ENCODE results near the gene NFE2L2. TPM values are rescaled to one million over a fixed set of nuclear protein-coding genes. Genes with fewer than 3 reads are reported as not detected.

NFE2L2 gene
- total RNA-seq, 4 donors from 2014 or later = 147 to 315 (median 189) TPM

GRCh38 chr2:177262958-177263450 lies 1.5 kb downstream of the NFE2L2 start:
- WGBS, 2 donors = 0% methylated on average over 6 of the region's 6 CpGs
- peaks cover 25 to 68% (median 37%) of the 10 kb centered on the region in 3 donors for H3K4me1 ChIP-seq

GRCh38 chr2:177262092-177262491 lies 2.4 kb downstream of the NFE2L2 start:
- intact Hi-C loops (cut with DNase I) = loop anchor here (5.0 to 10.0 kb wide), 2 partner anchors 65 to 97 kb away; no protein-coding TSS in a partner anchor
- no peak for TF ChIP-seq POLR2A (IDR thresholded peaks at IDR 0.05)
- TF ChIP-seq, protein P1, sequence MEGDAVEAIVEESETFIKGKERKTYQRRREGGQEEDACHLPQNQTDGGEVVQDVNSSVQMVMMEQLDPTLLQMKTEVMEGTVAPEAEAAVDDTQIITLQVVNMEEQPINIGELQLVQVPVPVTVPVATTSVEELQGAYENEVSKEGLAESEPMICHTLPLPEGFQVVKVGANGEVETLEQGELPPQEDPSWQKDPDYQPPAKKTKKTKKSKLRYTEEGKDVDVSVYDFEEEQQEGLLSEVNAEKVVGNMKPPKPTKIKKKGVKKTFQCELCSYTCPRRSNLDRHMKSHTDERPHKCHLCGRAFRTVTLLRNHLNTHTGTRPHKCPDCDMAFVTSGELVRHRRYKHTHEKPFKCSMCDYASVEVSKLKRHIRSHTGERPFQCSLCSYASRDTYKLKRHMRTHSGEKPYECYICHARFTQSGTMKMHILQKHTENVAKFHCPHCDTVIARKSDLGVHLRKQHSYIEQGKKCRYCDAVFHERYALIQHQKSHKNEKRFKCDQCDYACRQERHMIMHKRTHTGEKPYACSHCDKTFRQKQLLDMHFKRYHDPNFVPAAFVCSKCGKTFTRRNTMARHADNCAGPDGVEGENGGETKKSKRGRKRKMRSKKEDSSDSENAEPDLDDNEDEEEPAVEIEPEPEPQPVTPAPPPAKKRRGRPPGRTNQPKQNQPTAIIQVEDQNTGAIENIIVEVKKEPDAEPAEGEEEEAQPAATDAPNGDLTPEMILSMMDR (IDR thresholded peaks at IDR 0.05) = no peak
- Histone ChIP-seq H3K27me3 (no peaks in the 10 kb centered on the region), H3K9me3 (no peaks in the 10 kb centered on the region), H3K27ac (peak overlapping the region; percentile 98 to 100 (median 99)), H3K4me3 (peak overlapping the region; percentile 71 to 99 (median 80)), H3K4me1 (peaks cover 30 to 68% (median 39%) of the 10 kb centered on the region in 3 donors), H3K36me3 (no peaks in the 10 kb centered on the region)
- no peak for DNase-seq
- 6 to 9% methylated on average over 2 of the region's 2 CpGs for WGBS, 2 donors

More at GRCh38 chr2:177262958-177263450, 1.5 kb downstream of the NFE2L2 start:
- Histone ChIP-seq H3K36me3 (no peaks in the 10 kb centered on the region), H3K27ac (peak overlapping the region; percentile 98 to 100 (median 99)), H3K27me3 (no peaks in the 10 kb centered on the region), H3K4me3 (peak overlapping the region; percentile 71 to 99 (median 80)), H3K9me3 (no peaks in the 10 kb centered on the region)
- intact Hi-C loops (cut with DNase I) = loop anchor here (5.0 to 10.0 kb wide), 2 partner anchors 64 to 98 kb away; no protein-coding TSS in a partner anchor
- TF ChIP-seq, protein P1 (IDR thresholded peaks at IDR 0.05) = no peak
- no peak for TF ChIP-seq POLR2A (IDR thresholded peaks at IDR 0.05)
- no peak for DNase-seq

DNA sequence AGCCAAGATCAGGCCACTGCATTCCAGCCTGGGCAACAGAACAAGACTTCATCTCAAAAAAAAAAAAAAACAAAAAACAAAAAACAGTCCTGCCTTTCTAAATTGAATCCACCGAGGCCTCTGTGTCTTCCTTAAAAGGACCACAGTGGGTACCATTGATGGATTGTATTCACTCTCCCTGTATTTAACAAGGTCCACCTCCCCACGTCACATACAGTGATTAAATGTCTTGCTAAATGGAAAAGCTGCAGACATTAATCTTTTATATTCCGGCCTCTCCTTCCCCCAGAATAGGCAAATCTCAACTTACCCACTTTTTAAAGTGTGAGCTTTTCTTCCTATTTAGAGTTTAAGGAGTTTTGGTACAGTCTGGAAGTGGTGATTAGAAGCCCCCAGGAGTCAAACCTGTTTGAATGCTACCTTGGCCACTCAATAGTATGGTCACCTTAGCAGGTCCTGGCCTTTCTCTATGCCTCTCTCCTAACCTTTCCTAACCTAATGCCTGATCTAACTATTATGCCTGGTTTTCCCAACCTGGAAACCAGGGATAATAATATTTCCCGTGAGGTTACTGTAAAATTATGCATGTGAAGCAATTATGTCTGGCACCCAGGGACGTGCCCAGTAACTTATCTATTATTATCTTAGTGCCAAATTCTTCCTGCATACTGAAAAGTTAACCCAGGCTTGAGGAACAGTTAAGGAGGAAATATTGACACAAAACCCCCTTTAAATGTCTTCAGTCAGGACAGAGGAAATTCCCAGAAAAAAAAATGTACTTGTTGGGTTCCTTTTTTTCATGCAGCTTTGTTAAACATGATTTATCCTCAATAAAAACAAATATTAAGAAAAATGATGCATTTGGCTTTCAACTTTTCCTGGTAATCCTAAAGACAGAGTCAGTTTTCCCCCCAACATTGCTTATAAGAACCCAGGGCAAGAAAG lies 3.1 kb downstream of the NFE2L2 start:
- no peak for TF ChIP-seq POLR2A (IDR thresholded peaks at IDR 0.05)
- TF ChIP-seq, protein P1 (IDR thresholded peaks at IDR 0.05) = no peak
- intact Hi-C loops (cut with DNase I) = loop anchor here (5.0 to 10.0 kb wide), 2 partner anchors 66 to 97 kb away; no protein-coding TSS in a partner anchor
- WGBS, 2 donors = 8 to 18% methylated on average over 5 of the region's 5 CpGs
- Histone ChIP-seq H3K4me3 (peak overlapping the region; percentile 71 to 99 (median 80)), H3K9me3 (no peaks in the 10 kb centered on the region), H3K27me3 (no peaks in the 10 kb centered on the region), H3K36me3 (no peaks in the 10 kb centered on the region), H3K27ac (peak overlapping the region; percentile 98 to 100 (median 99)), H3K4me1 (peaks cover 37 to 68% (median 40%) of the 10 kb centered on the region in 3 donors)
- DNase-seq = no peak

DNA sequence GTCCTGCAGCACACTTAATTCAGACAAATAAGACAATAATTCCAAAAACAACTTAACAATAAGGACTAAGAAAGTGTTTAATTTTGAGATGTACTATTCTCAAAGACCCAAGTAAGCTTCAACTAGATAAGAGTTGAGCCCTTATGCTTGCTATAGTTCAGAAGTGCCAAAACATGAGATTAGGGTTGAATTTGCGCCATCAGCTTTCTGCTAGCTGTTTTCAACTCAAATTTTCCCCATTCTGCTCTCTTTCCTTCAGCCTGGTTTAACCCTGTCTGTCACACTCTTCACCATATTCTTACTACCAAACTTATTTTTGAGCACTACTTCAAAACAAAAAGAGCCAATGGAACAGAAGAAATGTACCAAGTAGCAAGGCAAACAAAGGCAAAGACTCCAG lies 4.1 kb downstream of the NFE2L2 start:
- peak overlapping the region; percentile 71 to 99 (median 80) for H3K4me3 ChIP-seq
- no peaks in the 10 kb centered on the region for H3K36me3 ChIP-seq
- WGBS, 2 donors = 24 to 59% methylated on average over 1 of the region's 1 CpG
- H3K9me3 ChIP-seq = no peaks in the 10 kb centered on the region
- DNase-seq = no peak
- intact Hi-C loops (cut with DNase I) = loop anchor here (5.0 to 10.0 kb wide), 2 partner anchors 67 to 96 kb away; no protein-coding TSS in a partner anchor
- H3K4me1 ChIP-seq = peaks cover 42 to 68% (median 42%) of the 10 kb centered on the region in 3 donors
- peak overlapping the region; percentile 16 to 100 (median 98) for H3K27ac ChIP-seq
- no peaks in the 10 kb centered on the region for H3K27me3 ChIP-seq
- TF ChIP-seq POLR2A (IDR thresholded peaks at IDR 0.05) = no peak

GRCh38 chr2:177258059-177258458 lies 6.5 kb downstream of the NFE2L2 start:
- WGBS, 2 donors = 90 to 100% methylated on average over 2 of the region's 2 CpGs
- no peaks in the 10 kb centered on the region for H3K9me3 ChIP-seq
- peaks cover 49 to 91% (median 64%) of the 10 kb centered on the region in 3 donors for H3K4me1 ChIP-seq
- H3K4me3 ChIP-seq = peak overlapping the region in 2 of 4 donors; percentile 32 to 73
- H3K27me3 ChIP-seq = no peaks in the 10 kb centered on the region
- peak overlapping the region in 3 of 4 donors; percentile 90 to 100 (median 99) for H3K27ac ChIP-seq
- intact Hi-C loops (cut with DNase I) = loop anchor here (5.0 kb wide), 1 partner anchor 41 kb away; no protein-coding TSS in a partner anchor
- TF ChIP-seq POLR2A (IDR thresholded peaks at IDR 0.05) = no peak
- TF ChIP-seq, protein P1 (IDR thresholded peaks at IDR 0.05) = no peak
- peaks cover 0 to 8% (median 0%) of the 10 kb centered on the region in 3 donors for H3K36me3 ChIP-seq
- DNase-seq = no peak
